ENCODE results near the gene OSBPL10.
"Not testable (repeated sequence)": the region's sequence is repeated elsewhere in the genome, so short reads cannot be mapped to it uniquely, and the experiment has no call there.

Gene OSBPL10

DNA sequence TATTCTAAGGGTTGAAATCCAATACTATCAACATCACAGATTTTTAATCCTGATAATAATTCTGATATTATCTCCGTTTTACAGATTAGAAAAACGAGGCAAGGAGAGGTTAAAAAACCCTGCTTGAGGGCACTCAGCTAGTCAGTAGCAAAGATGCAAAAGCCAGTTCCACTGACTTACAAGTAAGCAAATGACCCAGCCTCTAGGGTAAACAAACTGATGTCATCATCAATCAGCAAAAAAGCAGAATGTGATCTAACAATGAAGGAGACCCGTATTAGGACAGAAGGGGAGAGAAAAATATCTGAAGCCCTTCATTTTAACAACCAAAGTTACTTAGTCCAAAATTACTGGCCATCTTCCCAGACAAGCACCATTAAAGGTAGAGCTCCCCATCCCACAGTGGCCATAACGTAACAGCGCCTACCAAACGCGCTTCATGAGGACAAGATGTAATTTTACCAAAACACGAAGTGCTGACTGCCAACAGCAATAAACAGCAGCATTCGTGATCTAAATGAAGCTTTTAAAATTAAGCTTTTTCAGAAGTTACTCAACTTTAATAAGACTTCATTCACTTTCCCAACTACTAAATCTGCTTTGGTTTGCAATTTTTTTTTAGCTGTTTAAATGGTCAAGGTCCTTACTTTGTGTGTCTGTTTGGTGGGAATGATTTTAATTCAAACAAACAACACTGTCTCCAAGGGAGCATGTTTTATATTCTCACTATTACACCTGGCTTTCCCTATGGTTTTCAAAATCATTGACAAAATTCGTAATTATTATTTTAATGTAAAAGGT is 176.6 kb downstream of the OSBPL10 start:
- no peak for DNase-seq

DNA sequence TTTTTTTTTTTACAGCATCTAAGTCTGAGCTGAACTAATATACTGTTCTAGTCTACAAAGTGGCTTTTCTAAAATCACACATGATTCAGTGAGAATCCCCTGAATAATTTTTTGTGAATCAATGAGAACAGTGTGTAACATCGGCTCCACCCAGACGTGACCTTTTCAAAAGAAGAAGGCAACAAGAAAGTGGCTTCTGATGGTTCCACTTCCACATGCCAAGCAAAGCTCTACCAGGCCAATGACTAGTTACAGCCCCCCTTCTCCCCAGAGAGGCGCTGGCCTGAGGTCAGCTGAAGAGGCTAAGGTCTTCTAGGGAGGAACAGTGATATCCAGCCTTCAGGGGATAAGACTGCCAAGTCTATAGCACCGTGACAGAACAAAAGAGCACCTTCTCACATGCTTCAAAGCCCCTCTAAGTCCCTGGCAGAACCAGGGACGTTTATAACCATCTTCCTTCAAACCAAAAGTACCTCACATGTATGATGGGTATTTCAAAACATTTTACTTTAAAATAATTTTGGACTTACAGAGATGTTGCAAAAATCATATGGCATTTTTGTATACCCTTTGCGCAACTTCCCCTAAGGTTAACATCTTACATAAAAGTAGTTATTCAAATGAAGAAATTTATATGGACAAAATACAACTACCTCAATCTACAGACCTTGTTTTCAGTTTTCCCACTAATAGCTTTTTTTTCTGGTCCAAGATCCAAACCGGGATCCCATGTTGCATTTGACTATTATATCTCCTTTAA is 177.9 kb downstream of the OSBPL10 start:
- no peak for DNase-seq

DNA sequence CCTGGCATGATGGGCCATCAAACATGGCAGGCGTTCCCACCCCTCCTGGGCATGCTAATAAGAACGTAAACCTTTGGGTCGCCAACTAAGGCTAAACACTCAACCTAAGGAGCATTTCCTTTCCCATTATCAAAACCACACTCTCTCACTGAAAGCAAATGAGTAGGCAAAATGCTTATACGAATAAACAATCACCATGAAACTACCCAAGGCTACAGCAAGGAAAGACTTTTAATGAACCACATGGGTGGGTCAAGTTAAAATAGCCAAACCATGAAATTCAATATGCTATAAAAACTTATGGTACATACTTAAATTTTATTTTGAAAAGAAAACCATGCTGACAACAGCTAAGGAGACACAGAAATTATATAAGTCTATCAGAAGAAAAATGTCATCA is 180.6 kb downstream of the OSBPL10 start:
- DNase-seq: no peak

DNA sequence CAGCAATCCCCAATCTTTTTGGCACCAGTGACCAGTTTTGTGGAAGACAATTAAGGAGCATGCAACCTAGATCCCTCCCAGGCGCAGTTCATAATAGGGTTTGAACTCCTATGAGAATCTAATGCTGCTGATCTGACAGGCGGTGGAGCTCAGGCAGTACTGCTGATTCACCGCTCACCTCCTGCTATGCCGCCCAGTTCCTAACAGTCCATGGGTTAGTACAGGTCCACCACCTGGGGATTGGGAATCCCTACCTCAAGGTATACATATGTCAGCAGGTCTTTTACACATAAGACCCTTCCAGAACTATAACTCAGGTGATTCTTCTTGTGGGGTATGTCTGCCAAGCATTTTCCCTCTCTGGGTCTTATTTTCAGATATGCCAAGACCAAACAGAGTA is 182.2 kb downstream of the OSBPL10 start:
- DNase-seq: no peak

DNA sequence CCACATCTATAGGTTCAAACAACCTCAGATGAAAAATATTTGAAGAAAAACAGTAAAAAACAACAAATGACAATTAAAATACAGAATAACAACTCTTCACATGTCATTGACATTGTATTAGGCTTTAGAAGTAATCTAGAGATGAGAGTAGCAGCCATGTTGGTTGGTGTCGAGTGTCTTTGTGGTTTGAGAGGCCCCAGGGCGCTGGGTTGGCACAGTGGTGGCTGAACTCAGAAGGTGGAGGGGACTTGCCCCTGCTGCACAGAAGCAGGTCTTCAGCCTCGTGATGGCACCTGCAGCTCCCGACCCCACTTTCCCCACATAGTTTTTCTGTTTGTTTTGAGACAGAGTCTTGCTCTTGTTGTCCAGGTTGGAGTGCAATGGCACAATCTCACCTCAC is 187.2 kb downstream of the OSBPL10 start:
- no peak for DNase-seq

DNA sequence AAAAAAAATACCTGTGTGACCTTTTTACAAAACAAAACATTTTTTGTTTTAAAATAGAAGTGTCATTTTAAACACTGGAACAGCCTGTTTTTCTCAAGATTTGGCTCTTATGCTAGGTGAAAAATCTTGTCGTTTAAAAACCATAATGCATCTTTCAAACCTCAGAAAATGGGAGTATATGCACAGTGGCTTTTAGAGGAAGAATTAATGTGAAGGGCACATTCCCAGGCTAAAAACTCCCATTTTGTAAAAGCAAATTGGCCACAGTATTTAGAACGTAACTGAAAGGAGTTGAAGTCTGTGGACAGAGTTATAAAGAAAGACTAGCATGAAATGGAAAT is 190.0 kb downstream of the OSBPL10 start:
- DNase-seq: no peak

DNA sequence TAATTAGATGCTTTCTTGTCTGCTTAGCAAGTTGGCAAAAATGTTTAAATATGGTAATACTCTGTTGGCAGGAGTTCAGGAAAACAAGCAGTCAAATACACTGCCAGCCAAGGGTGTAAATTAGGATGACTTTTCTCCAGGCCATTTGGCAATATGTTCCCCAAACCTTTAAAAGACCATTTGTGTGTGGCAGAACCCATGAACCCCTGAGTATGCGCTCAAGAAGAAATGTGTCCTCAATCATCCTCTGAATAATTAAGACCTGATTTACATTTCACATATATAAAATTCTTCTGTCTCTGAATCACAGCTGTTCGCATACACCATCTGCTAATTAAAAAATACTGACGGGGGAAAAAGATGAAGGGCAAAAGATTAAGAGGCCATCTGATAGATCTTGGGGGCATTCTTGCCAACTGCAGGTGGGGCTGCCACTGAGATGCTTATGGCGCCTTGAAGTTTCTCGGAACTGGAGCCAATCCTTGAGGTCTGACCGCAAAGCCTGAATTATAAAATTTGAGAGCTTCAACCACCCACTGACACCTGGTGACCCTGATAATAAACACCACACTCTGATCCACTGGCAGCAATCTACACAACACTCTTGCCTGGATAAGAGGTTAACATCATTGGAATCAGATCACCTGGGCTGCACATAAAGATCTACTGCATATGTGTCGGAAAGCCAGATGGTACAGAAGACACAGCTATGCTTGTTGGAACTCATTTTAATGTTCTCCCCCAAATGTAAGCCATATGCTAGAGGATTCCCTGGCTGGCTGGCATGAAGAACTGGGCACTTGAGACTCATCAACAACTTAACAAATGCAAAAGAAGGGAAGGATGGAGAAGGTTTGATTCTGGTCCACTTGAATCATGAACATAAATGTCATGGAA is 190.6 kb downstream of the OSBPL10 start:
- DNase-seq: no peak

DNA sequence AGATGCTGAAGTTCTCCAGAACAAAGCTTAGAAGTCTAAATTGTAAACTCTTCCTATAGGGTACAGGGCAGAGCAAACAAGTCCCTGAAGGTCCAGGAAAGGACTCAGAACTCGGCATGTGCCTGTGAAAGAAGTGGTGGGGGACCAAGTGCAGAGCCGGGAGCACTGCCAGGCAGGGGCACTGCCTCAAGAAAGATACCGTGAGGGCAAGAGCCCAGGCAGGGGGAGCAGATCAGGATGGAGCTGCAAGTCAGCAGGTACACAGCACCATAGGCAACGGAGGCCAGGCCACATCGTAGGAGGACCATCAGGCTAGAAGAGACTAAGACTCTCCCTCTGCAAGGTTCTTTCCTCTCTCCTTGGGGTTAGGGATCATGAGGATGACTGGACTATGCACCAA is 191.6 kb downstream of the OSBPL10 start:
- no peak for DNase-seq

DNA sequence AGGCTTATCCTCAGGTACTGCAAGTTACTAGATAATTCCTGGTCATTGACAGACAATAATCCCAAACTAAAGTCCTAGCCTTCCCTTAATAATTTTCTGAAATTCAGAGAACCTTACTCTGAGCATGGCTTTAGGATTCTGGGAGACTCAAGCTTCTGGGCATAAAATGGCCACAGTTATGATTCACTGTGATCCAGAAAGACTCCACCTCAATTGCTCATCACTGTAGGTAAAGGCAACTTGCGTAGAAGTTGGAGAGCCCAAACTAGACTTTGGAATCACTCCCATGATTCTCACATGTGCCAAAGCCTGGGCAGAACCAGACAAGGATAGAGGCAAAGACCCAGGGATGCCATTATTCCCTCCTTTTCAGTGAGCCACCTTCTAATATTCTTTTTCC is 195.3 kb downstream of the OSBPL10 start:
- DNase-seq: no peak

DNA sequence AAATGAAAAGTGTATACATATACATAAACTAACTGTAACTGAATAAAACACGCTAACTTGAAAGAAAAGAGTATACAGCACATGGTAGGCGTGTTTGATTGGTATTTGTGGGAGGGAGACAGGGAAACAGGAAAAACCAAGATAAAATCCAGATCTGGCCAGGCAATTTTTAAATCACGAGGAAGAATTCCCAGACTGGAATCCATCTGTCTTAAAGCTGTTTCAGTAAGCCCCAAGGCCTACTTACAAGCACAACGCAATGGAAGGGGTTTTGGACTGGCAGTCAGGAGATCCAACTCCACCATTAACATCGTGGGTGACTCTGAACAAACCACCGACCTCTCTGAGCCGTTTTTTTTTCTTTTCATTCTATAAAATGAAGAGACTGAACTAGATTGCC is 195.8 kb downstream of the OSBPL10 start:
- no peak for DNase-seq

DNA sequence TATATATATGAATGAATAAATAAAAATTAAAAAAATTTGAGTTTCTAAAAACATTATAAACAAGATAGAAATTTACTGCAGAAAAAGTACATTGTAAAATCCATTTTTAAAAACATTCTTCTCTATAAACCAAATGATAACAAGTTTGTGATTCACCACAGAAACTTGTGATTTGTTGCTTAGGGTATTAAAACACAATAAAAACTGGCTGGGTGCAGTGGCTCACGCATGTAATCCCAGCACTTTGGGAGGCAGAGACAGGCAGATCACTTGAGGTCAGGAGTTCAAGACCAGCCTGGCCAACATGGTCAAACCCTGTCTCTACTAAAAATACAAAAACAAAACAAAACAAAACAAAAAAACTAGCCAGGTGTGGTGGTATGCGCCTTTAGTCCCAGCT is 197.2 kb downstream of the OSBPL10 start:
- not testable (repeated sequence) for DNase-seq

DNA sequence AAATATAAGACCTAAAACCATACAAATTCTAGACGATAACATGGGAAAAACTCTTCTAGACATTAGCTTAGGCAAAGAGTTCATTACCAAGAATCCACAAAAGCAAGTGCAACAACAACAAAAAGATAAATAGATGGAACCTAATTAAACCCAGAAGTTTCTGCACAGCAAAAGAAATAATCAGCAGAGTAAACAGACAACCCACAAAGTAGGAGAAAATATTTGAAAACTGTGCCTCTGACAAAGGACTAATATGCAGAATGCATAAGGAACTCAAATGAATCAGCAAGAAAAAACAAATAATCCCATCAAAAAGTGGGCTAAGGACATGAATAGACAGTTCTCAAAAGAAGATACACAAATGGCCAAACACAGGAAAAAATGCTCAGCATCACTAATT is 198.8 kb downstream of the OSBPL10 start:
- not testable (repeated sequence) for DNase-seq

DNA sequence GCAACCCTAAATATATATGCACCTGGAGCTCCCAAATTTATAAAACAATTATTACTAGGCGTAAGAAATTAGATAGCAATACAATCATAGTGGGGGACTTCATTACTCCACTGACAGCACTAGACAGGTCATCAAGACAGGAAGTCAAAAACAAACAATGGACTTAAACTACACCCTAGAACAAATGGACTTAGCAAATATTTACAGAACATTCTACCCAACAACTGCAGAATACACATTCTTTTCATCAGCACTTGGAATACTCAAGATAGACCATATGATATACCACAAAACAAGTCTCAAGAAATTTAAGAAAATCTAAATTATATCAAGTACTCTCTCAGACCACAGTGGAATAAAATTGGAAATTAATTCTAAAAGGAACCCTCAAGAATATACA is 201.5 kb downstream of the OSBPL10 start:
- no peak for DNase-seq

DNA sequence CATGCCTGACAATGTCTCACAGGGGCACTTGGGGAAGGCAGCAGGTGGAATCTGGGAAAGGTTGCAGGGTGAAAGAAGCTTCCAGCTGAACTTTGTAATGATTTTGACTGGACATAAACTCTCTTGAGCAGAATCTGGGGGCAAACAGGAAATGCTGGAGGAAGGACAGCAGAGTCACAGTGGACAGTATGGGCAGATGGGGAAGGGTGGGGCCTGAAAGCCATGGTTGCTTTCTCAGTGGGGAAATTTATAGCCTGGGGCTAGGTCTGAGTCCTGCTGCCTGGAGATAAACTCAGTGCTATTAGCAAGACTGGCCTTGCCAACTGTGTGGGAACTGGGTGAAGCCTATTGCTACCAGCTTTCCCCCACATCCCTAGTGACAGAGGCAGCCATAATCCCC is 203.2 kb downstream of the OSBPL10 start:
- DNase-seq: no peak

DNA sequence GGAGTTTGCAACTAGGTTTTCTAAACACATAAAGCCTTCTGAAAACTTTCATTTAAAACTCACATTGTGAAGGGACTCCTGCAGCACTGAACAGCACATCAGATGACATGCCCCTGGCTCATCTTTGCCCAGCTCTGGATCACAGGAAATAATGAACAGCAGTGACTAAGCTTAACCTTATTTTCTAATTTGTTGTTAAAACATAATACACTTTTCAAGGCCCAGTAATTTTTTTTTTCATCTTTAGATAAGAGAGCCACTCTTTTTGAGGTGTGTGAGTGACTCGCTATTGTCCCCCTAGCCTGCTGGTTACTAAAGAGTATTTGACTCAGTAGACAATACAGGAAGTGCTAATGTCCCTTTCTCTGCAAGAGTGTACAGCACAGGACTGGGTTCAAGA is 204.0 kb downstream of the OSBPL10 start:
- DNase-seq: no peak

DNA sequence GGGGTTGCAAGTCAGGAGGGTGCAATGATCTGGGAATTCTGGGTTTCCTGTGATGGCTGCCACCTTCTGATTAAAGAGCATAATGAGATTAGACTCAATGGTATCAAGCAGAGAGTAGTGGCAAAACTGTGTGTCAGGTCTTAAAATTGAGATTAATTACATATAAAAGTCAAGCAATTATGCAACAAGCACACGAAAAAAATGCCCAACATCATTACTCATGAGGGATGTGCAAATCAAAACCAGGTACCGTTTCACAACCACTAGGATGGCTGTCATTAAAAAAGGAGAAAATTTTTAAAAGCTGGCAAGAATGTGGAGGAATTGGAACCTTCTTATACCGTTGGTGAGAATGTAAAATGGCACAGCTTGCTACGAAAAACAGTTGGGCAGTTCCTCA is 205.0 kb downstream of the OSBPL10 start:
- DNase-seq: no peak

DNA sequence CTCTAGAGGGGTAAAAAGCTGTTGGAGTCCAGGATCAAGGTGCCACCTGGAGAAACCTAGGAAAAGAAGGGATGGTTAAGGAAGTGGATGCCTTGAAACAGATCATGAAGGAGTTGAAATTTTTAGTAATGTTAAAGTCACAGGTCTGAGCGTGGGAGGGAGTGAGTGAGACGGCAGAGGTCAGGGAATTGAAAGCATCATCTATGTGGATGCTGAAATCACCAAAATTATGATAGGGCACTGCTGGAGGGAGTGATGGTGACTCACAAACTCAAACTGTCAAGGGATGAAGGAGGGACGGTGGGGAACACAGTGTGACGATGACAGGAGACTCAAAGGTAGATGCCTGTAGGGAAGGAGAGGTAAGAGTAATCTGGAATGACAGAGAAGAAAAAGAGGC is 205.7 kb downstream of the OSBPL10 start:
- DNase-seq: no peak

DNA sequence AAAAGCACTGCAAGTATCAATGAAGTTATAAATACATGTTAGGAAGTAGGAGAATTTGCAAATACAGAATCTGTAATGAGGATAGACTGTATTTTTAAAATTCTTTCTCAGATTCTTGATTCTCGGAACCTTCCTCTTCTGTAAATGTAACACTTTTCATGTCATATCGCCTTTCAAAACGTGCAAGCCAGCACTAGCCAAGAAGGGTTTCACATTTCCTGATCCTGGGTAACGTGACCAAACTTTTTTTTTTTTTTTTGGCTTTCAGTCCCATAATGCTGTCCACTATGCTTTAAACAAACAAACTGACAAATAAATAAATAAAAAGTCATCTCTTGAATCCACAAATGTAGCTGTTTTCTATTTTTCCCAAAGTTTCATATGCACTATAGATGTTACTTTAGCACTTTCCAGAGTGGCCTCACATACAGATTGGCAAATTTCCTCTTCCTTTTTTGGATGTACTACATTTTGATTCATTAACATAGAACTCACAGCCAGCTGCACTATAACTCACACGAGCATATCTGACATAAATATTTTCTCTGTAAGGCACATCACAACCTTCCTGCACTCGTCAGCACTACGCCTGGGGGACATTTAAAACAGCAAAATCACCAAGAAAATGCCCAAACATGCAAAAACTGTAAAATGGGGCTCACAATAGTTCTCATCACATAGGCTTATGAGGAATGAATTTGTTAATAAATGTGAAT is 208.1 kb downstream of the OSBPL10 start:
- DNase-seq: no peak

DNA sequence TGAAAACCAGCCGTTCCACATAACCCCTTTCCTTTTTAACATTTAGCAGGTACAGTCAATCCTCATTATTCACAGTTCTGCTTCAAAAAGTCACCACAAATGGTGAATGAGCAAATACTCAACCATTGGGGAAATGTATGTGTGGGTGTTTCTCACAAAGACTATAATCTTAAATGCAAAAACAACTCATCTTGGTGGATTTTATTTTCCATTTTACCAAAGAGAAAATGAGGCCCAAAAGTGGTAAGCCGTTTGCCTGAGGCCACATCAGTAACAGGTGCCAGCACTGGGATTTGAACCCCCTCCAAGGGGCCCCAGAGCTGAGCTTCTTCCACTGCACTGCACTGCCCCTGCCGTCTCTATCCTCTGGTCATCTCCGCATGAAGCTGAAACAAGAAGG is 208.8 kb downstream of the OSBPL10 start:
- DNase-seq: no peak

DNA sequence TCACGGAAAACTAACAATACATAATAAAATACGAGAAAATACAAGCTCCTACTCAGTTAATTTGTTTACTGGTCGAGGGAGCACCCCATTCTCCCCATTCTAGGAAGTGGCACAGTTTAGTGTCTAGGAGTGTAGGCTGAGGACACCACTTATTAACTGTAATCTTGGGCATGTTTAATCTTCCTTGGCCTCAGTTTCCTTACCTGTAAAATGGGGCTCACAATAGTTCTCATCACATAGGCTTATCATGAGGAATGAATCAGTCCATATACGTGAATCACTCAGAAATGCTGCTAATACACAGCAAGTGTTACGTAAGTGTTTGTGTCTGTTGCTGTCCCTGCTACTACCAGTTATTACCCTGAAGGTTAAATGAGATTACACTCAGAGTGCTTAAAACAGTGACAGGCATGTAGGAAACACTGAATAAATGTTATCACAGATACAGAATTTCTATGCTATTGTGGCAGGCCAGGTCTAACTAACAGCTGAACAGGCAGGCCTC is 210.2 kb downstream of the OSBPL10 start:
- no peak for DNase-seq

DNA sequence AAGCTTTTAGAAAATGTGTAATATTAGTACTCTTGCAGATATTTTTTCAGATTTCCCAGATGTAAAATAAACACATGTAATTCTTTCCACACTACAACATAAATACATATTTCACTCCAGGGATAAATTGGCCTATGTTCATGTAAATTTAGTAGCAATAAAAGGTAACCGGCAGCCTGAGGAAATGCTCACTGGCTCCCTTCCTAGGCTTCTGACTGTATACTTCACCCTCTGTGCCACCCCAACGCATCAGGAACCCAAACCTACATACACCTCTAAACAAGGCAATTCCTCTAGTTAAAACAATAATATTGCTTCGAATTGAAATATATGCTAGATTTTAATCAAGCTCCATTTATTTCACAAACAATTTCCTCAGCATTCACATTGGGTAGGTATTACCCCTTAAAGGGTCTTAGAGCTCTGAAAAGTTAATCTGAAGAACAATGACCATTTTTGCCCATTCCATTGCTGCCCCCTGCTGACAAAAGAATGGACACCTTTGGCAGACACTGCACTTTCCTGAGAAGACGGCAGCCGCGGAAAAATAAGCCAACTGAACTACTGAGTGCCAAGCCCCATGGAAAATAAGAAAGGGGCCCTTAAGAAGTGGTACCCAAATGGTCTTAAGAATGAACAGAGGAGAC is 212.5 kb downstream of the OSBPL10 start:
- DNase-seq: no peak

DNA sequence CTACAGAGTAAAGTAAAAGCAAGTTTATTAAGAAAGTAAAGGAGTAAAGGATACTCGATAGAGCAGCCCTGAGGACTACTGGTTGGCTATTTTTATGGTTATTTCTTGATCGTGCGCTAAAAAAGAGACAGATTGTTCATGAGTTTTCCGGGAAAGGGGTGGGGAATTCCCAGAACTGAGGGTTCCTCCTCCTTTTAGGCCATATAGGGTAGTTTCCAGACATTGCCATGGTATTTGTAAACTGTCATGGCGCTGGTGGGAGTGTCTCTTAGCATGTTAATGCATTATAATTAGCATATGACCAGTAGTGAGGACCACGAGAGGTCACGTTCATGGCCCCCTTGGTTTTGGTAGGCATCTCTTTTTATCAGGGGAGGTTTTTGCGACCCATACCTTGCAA is 213.1 kb downstream of the OSBPL10 start:
- DNase-seq: no peak

All from NCI-H1436 treated with DMSO at 0.1 percent for 48 hours (cell line).